ENCODE measurements around the gene FCAR.

GRCh38 chr19:54888239-54888638 is 14.2 kb downstream of the FCAR start:
- TF ChIP-seq CTCF (IDR thresholded peaks at IDR 0.05; ENCODE audit: insufficient read depth, low read length): no peak
- no peak for TF ChIP-seq POLR2AphosphoS5 (IDR thresholded peaks at IDR 0.05; ENCODE audit: low read depth)

Data from HL-60 (cell line).